GM20431 (cell line): ENCODE measurements around the gene CARHSP1.

Source experiments
- in situ Hi-C: fragments of 300-500 bp; cut with MseI, MboI; formaldehyde crosslinking; loops from one replicate; pipeline ENCODE4 v1.15.0; 2020; ENCODE audit warnings: low sequenced_read_pairs; ENCODE audit not compliant: unreplicated experiment

CARHSP1 gene

DNA sequence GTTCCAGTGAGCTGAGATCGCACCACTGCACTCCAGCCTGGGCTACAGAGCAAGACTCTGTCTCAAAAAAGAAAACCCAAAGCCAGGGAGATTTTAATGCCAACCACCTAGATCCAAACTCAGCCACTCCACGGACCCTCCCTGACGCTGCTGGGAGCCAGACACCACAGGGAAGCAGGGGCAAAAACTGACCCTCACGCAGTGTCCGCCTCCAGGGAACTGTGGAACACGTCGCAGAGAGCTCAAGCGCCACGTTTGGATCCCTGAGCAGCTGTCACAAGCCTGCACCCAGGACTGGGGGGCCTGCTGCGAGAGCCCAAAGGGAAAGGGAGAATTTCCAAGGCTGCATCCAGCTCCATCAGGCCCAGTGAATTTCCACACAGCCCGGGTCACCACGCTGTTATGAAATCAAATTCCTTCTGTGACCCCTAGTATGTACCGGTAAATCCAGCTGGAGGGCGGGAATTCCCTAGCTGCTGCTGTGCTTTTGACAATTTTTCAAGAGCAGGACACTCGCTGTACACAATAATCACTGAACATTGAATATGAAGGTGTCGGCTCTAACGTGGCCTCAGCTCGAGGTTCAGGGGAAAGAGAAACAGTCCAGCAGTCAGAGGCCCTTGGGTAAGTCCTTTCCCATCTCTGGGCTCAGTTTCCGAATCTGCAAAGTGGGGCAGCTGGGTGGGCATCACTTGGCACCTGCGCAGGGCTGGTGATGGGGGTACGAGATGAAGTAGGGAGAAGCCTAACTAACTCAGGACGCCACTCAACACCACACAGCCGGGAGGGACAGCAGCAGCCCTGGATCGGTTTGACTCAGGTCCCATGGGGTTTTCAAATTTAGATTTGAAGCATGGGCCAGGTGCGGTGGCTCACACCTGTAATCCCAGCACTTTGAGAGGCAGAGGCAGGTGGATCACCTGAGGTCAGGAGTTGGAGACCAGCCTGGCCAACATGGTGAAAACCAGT lies 8.6 kb downstream of the CARHSP1 start:
- in situ Hi-C loops: no loop called here

GRCh38 chr16:8858994-8859912 lies 9.6 kb downstream of the CARHSP1 start:
- in situ Hi-C loops: no loop called here

DNA sequence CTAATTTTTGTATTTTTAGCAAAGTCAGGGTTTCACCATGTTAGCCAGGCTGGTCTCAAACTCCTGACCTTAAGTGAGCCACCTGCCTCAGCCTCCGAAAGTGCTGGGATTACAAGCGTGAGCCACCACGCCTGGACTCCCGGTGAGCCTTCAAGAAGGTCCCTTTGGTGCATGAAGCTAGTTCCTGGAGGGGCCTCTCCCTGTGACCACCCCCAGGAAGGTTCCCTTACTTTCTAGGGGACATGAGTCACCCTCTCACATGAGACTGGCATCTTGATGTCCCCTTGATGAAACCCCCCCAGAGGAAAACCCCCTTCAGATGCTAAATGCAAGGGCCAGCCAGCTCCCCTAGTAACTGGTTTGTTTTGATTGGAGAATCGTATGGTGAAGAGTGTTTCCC lies 12.8 kb downstream of the CARHSP1 start:
- in situ Hi-C loops: no loop called here

DNA sequence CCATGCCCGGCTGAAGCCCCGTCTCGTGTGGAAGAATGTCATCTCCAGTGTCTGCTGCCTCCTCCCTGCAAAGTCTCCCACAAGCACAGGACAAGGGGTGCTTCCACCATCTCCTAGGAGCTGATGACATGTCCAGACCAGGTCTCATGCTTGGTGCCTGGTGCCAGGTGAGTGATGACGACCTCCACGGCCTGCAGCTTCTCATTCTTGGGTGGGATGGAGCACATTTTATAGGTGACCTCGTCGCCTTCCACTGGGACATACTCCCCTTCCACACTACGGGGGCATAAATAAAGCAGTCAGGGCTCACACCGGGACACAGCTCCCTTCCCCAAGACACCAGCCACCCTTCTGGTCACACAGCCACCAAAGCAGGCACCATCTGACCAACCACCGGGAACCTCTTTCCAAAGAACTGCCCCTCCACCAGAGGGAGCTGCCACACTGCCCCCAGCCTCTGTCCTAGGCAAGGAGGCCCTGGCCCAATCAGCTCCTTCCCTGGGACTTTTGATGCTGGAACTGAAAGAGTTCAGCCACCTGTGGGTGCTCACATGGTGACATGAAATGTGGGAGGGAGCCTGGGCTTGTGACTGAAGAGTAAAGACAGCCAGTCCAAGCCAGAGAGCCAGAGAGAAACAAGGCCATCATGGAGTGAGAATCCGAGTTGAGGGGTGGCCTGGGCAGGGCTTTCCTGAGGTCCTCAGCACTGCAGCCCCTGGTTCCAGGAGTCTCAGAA lies 13.6 kb downstream of the CARHSP1 start:
- in situ Hi-C loops: no loop called here

GRCh38 chr16:8854298-8854948 lies 14.4 kb downstream of the CARHSP1 start:
- in situ Hi-C loops: no loop called here

DNA sequence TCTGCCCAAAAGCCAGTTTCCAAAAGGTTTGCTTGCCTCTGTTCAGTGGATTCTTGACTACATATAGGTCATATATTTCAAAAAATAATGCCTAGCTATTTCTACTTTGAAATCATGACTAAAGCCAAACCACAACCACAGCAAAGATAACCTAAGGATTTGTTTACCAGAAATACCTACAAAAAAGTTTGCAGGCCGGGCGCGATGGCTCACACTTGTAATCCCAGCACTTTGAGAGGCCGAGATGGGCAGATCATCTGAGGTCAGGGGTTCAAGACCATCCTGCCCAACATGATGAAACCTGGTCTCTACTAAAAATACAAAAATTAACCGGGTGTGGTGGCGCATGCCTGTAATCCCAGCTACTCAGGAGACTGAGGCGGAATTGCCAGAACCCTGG lies 15.2 kb downstream of the CARHSP1 start:
- in situ Hi-C loops: no loop called here

DNA sequence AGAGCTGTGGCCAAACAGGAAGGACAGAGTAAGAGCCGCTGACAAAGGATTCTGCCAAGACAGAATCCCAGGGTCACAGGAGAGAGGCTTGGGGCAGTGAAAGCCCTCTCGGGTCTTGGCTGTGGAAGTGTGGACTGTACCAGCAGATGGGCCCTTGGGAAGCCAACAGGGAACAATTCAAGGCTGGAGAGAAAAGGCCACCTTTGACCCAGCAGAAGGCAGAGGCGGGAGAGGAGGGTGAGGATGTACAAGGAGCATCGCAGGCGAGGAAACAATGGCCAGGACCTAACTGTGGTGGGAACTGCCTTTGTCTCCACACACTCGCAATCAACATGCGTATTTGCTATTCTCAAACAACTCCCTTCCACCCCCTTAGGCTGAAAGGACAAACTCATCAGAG lies 15.7 kb downstream of the CARHSP1 start:
- in situ Hi-C loops: no loop called here

GRCh38 chr16:8852534-8852933 lies 16.3 kb downstream of the CARHSP1 start:
- in situ Hi-C loops: no loop called here

DNA sequence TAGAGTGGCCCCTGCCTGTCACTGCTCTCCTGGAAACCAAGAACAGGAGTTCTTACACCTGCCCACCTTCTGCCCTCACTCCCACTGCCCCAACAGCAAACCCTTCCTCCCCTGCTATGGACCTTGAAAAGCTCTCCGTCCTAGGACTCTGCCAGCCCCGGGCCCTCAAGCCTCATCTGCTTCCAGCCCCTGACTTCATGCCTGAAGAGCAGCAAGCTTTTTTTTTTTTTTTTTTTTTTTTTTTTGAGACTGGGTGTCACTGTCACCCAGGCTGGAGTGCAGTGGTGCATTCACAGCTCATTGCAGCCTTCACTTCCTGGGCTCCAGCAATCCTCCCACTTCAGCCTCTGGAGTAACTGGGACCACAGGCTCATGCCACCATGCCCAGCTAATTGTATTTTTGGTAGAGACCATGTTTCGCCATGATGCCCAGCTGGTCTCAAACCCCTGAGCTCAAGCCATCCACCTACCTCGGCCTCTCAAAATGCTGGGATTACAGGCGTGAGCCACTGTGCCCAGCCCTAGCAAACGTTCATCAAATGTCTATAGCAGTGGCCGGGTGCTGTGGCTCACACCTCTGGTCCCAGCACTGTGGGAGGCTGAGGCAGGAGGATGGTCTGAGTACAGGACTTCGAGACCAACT lies 16.9 kb downstream of the CARHSP1 start:
- in situ Hi-C loops: no loop called here

GRCh38 chr16:8850279-8850885 lies 18.4 kb downstream of the CARHSP1 start:
- in situ Hi-C loops: no loop called here

DNA sequence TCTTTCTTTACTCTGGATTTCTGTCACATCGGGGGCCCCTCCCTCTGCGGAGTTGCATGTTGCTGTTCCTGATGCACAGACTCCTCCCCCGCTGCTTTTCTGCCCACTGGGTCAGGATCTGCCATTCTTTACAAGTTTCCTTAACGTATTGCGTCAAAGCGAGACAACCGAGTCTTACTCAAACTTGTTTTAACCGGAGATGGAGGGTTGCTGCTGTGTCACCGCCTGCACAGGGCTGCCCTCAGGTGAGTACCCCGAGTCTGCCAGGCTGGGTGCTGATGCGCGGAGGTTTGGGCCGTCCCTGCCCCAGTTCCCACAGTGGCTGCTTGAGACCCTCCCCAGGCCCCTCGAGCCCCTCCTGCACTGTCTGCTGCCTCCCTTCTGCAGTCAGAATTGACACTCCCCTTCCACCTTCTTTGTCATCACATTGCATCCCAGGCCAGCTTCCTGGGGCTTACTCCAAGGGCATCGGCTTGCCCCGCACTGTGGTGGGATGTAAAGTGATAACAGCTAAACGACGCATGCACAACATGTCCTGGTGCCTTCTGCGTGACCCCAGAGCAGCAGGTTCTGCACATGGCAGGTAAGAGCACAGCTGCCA lies 19.3 kb downstream of the CARHSP1 start:
- in situ Hi-C loops: no loop called here

GRCh38 chr16:8848939-8849391 lies 19.8 kb downstream of the CARHSP1 start:
- in situ Hi-C loops: no loop called here

GRCh38 chr16:8848231-8848938 lies 20.4 kb downstream of the CARHSP1 start:
- in situ Hi-C loops: no loop called here

GRCh38 chr16:8847623-8848022 lies 21.2 kb downstream of the CARHSP1 start:
- in situ Hi-C loops: no loop called here

- in situ Hi-C loops: no loop called here
Measured at GRCh38 chr16:8847145-8847544, 21.7 kb downstream of the CARHSP1 start.

DNA sequence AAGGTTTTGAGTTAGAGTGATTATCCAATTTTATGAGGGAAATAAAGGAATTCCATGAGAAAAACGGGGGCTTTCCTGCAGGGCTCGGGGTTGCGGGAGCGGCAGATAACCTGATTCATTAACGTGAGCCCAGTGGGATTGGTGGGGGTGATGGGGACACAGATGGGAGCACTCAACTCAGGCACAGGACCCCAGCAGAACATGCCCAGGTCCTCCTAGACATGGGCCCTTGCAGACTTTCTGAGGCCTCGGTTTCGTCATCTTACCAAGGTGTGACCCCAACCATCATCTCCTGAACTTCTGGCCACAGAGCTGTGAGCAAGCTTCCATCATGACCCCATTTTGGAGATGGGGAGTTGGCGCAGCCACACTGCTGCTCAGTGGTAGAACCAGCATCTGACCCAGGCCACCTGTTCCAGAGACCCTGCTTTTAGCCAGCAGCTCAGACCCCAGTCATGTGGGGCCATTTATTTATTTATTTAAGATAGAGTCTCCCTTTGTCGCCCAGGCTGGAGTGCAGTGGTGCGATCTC lies 22.3 kb downstream of the CARHSP1 start:
- in situ Hi-C loops: no loop called here

DNA sequence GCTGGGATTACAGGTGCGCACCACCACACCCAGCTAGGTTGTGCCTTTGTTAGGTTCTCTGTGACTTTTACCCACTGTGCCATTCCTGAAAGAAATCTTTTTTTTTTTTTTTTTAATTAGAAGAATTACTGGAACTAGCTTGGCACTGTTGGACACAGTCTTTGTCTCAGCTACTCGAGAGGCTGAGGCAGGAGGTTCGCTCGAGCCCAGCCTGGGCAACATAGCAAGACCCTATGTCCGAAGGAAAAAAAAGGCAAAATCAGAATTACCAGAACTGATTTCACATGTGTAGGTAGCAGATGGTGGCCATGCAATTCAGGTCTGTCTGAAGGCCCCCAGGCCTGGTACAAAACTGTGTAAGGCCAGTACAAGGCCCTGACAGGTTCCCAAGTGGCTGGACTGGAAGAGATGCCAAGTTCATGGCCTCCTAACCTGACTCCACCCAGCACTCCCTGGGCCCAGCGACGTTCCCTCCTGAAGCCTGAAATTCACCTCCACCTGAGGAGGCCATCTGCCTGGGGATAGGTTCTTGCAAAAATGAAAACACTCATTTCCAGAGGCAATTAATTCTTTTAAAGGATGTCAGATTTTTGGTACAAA lies 23.0 kb downstream of the CARHSP1 start:
- in situ Hi-C loops: no loop called here
